ENCODE measurements around the gene LGMN. TPM values are rescaled to one million over a fixed set of nuclear protein-coding genes. Genes with fewer than 3 reads are reported as not detected.

Gene LGMN
- total and polyA plus RNA-seq, 9 of the 15 experiments (the other 6 are each of a cell fraction or from before 2014, with no cell fraction given), result 0.05 to 1.4 (median 0.43) TPM; not detected in 2

- TF ChIP-seq MITF (IDR thresholded peaks at IDR 0.05) (no peak), ZFPM2 (CRISPR knock-in tag; IDR thresholded peaks at IDR 0.05) (no peak), CXXC5 (CRISPR knock-in tag; IDR thresholded peaks at IDR 0.05) (no peak), L3MBTL2 (IDR thresholded peaks at IDR 0.05) (peak; percentile 79), RCOR1 (IDR thresholded peaks at IDR 0.05; ENCODE audit: borderline replicate concordance in 1 of 2, low read depth in 2 of 2, low read length in 2 of 2) (peak in 1 of 2 experiments; percentile 38; a peak in 1 of 4 replicates), GTF2A2 (tag; IDR thresholded peaks at IDR 0.05) (no peak), YY1 (IDR thresholded peaks at IDR 0.05; ENCODE audit: borderline replicate concordance in 1 of 3, control insufficient read depth in 1 of 3, extremely low read depth in 1 of 3, insufficient read depth in 3 of 3, insufficient read length in 1 of 3, insufficient replicate concordance in 2 of 3, low read depth in 1 of 3, low read length in 2 of 3) (no peak), SMARCA4 (IDR thresholded peaks at IDR 0.05) (no peak), SRSF1 (IDR thresholded peaks at IDR 0.05; ENCODE audit: low read depth, low read length) (no peak), ZNF696 (CRISPR knock-in tag; conservative IDR thresholded peaks at IDR 0.05) (no peak), SREBF2 (CRISPR knock-in tag; IDR thresholded peaks at IDR 0.05) (no peak), KDM1A (IDR thresholded peaks at IDR 0.05) (0 out of 4 replicates have a peak, but pooled peaks have one; percentile 9 to 25), ZKSCAN8 (CRISPR knock-in tag; IDR thresholded peaks at IDR 0.05) (no peak), ARID1B (IDR thresholded peaks at IDR 0.05) (no peak), EGR1 (conservative IDR thresholded peaks at IDR 0.05) (peak; percentile 67; the same call in 1 of the 2 replicates), CREB3L1 (IDR thresholded peaks at IDR 0.05; ENCODE audit: borderline replicate concordance, low read depth) (no peak), CREBBP (IDR thresholded peaks at IDR 0.05; ENCODE audit: low read depth, low read length) (no peak)
- TF ChIP-seq, protein P1, sequence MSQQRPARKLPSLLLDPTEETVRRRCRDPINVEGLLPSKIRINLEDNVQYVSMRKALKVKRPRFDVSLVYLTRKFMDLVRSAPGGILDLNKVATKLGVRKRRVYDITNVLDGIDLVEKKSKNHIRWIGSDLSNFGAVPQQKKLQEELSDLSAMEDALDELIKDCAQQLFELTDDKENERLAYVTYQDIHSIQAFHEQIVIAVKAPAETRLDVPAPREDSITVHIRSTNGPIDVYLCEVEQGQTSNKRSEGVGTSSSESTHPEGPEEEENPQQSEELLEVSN (IDR thresholded peaks at IDR 0.05; ENCODE audit: borderline replicate concordance in 1 of 2, extremely low read depth in 1 of 2, insufficient read depth in 1 of 2, insufficient read length in 1 of 2, low read depth in 1 of 2, low read length in 1 of 2, poor library complexity in 1 of 2, severe bottlenecking in 1 of 2), result peak; percentile 26 to 29
- TF ChIP-seq, protein P2, sequence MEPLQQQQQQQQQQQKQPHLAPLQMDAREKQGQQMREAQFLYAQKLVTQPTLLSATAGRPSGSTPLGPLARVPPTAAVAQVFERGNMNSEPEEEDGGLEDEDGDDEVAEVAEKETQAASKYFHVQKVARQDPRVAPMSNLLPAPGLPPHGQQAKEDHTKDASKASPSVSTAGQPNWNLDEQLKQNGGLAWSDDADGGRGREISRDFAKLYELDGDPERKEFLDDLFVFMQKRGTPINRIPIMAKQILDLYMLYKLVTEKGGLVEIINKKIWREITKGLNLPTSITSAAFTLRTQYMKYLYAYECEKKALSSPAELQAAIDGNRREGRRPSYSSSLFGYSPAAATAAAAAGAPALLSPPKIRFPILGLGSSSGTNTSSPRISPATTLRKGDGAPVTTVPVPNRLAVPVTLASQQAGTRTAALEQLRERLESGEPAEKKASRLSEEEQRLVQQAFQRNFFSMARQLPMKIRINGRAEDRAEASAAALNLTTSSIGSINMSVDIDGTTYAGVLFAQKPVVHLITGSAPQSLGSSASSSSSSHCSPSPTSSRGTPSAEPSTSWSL (CRISPR knock-in tag; IDR thresholded peaks at IDR 0.05; ENCODE audit: borderline replicate concordance), result no peak
These were observed at the start of gene LGMN (continued) for GRCh38 chr14:92748259-92749016.
